GM19238 (cell line): ENCODE data around the gene PSMB1.
"Not testable (repeated sequence)": the region's sequence is repeated elsewhere in the genome, so short reads cannot be mapped to it uniquely, and the experiment has no call there.

Experiments used
- DNase-seq: peaks from one replicate; pipeline ENCODE4 v3.0.0; 2011; ENCODE audit warnings: low spot score; ENCODE audit not compliant: insufficient read length

The PSMB1 gene

GRCh38 chr6:170536671-170537070 is 16.4 kb downstream of the PSMB1 start:
- no peak for DNase-seq

- DNase-seq: no peak
Measured at GRCh38 chr6:170535004-170535403, 18.1 kb downstream of the PSMB1 start.

- DNase-seq: no peak
Measured at GRCh38 chr6:170533792-170534191, 19.3 kb downstream of the PSMB1 start.

GRCh38 chr6:170532867-170533488 is 20.1 kb downstream of the PSMB1 start:
- DNase-seq: no peak

GRCh38 chr6:170529839-170530469 is 23.2 kb downstream of the PSMB1 start:
- DNase-seq: peak; percentile 42

- DNase-seq: not testable (repeated sequence)
Measured at GRCh38 chr6:170527995-170528394, 25.1 kb downstream of the PSMB1 start.

GRCh38 chr6:170525795-170526194 is 27.3 kb downstream of the PSMB1 start:
- no peak for DNase-seq

GRCh38 chr6:170524172-170524502 is 29.0 kb downstream of the PSMB1 start:
- no peak for DNase-seq

- DNase-seq: no peak
Measured at GRCh38 chr6:170523256-170524171, 29.6 kb downstream of the PSMB1 start.

- DNase-seq: no peak
Measured at GRCh38 chr6:170522565-170523183, 30.4 kb downstream of the PSMB1 start.

GRCh38 chr6:170516783-170517616 is 36.1 kb downstream of the PSMB1 start:
- peak; percentile 11 for DNase-seq

- no peak for DNase-seq
Measured at GRCh38 chr6:170514908-170515307, 38.2 kb downstream of the PSMB1 start.

- DNase-seq: no peak
Measured at GRCh38 chr6:170512249-170512648, 40.9 kb downstream of the PSMB1 start.

GRCh38 chr6:170510631-170511030 is 42.5 kb downstream of the PSMB1 start:
- DNase-seq: no peak

GRCh38 chr6:170509723-170510018 is 43.4 kb downstream of the PSMB1 start:
- DNase-seq: no peak

- not testable (repeated sequence) for DNase-seq
Measured at GRCh38 chr6:170508892-170509722, 44.0 kb downstream of the PSMB1 start.

- not testable (repeated sequence) for DNase-seq
Measured at GRCh38 chr6:170508275-170508674, 44.8 kb downstream of the PSMB1 start.

GRCh38 chr6:170507728-170508127 is 45.4 kb downstream of the PSMB1 start:
- DNase-seq: not testable (repeated sequence)

GRCh38 chr6:170506446-170506845 is 46.7 kb downstream of the PSMB1 start:
- no peak for DNase-seq

- DNase-seq: no peak
Measured at GRCh38 chr6:170505306-170505705, 47.8 kb downstream of the PSMB1 start.
